NOMO-1 (cell line): ENCODE data around the gene ZNHIT1.

Source experiments
- DNase-seq, 2 experiments: peaks; one replicate each; lab custom pipeline; 2025; ENCODE audit not compliant: unreplicated experiment in 2 of 2; lab: John Stamatoyannopoulos, UW

The ZNHIT1 gene

DNA sequence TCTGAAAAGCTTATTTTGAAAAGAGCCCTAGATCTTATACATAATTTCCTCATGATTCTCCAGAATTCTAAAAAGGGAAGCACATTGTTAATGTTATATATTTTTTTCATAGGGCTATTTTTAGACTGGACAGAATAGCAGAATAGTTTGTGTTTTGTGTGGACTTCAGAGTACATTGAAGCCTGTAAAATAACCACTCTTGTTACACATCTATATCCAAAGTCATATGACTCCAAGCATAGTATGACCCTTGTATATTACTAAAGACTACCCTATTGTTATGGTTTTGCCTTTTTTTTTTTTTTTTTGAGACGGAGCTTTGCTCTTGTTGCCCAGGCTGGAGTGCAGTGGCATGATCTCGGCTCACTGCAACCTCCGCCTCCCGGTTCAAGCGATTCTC is 53.1 kb downstream of the ZNHIT1 start:
- peak in 1 of 2 experiments; percentile 34 for DNase-seq

DNA sequence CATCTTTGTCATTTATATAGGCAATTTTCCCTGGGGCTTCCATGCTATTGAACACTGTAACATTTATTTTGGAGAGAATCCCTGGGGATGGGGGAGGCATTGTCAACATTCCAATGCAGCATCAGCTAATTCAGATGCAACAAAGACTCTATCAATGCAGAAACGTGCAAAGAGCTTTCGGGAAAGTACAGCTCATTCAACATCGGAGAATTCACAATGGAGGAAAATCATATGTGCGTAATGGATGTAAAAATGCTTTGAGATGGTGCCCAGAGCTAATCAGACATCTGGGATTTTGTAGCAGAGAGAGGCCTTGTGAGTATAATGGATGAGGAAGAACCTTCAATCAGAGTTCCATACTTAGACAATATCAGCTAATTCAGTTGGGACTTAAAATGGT is 55.2 kb downstream of the ZNHIT1 start:
- no peak for DNase-seq
